Motor neuron (in vitro differentiated cells): Measurements from ENCODE around the gene SFXN3. TPM values are rescaled to one million over a fixed set of nuclear protein-coding genes. Genes with fewer than 3 reads are reported as not detected.

ENCODE experiments used
- ATAC-seq, 8 experiments: fragments of 200-7000 bp; cut with Tn5 transposase; replicated peaks in 6 of 8; 2 replicates each; pipeline ENCODE4 v1.8.0; 2021; ENCODE audit warnings: mild to moderate bottlenecking in 8 of 8, moderate library complexity in 8 of 8
- H3K27ac ChIP-seq, 2 donors: fragments of 250-450 bp; sonication (Bioruptor Pico); 2 replicates each; pipeline ENCODE4 v1.9.0; 2021; ENCODE audit warnings: antibody characterized with exemption in 2 of 2, mild to moderate bottlenecking in 2 of 2, moderate library complexity in 1 of 2
- H3K4me1 ChIP-seq, 2 donors: fragments of 250-450 bp; sonication (Bioruptor Pico); replicated peaks in 1 of 2; 2 replicates each; pipeline ENCODE4 v1.6.1; 2021; ENCODE audit warnings: antibody characterized with exemption in 2 of 2, mild to moderate bottlenecking in 2 of 2, moderate library complexity in 1 of 2
- H3K4me3 ChIP-seq, 5 donors: fragments of 250-450 bp; sonication (Bioruptor Pico); 2 replicates each; pipeline ENCODE4 v1.9.0; 2021; ENCODE audit warnings: antibody characterized with exemption in 5 of 5, mild to moderate bottlenecking in 5 of 5, moderate library complexity in 4 of 5
- WGBS, 10 experiments: fragments of 450-650 bp; shearing (Covaris generic); methylation state at CpG; one replicate each; pipeline ENCODE4 v1.0.0; 2022; 5-methylcytosine and 5-hydroxymethylcytosine counted together
- in situ Hi-C, 9 experiments: fragments of 400-800 bp; cut with MboI; loops; one replicate each; pipeline ENCODE4 v1.15.0; 2021; ENCODE audit warnings: low sequenced_read_pairs in 9 of 9, low pct_unique_long_range_greater_than_20kb in 2 of 9; ENCODE audit not compliant: unreplicated experiment in 9 of 9
- total RNA-seq, 8 experiments: library from RNA; unstranded; fragments of 300-600 nt; gene quantifications; 2 replicates each; pipeline versions ENCODE4 v1.2.3 to v1.2.4, GENCODE V29; 2022

The SFXN3 gene
- total RNA-seq, 8 experiments from 2014 or later, result 12.9 to 54.6 (median 26.1) TPM

DNA sequence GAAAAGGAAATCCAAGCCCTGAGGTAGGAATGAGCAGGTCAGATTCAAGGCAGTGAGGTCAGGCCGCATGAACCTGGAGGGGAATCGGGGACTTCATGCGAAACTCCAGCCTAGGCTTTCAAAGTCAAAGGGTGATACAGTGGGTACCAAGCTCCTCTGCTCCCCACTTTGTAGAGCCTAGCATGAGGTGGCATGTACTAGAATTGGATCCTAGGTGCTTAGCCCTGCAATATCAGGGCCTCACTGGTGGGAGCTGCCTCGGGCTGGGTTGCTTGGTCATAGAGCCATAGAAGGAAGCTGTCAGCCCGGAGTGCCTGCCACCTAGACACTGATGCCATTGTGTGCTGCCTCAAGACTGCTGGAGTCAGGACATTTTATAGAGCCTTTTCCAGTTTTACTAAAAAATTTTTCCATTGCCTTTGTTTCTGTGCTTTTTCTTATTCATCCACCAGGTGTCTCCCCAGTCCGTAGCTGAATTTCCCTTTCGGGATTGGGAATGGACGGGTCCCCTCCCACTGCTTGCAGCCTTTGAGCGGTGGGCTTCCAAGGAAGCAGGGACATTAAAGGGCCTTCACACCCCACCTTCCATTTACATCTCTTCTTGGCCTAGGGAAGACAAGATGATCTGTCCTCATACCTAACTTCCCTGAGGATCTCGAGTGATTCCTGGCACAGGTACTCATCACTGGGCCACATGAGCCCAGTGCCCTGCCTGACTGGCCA, 36.9 kb upstream of the SFXN3 start:
- Histone ChIP-seq H3K27ac (no peak overlapping the region), H3K4me1 (peaks cover 6 to 16% of the 10 kb centered on the region in 2 donors), H3K4me3 (no peak overlapping the region)
- in situ Hi-C loops, result no loop called here
- 33 to 100% (median 65%) methylated on average over 1 to 7 of the region's 10 CpGs; no CpG with 5 or more reads in 2 of the 10 experiments for WGBS, 10 experiments
- no peak for ATAC-seq

- WGBS, 10 experiments, result 10 to 93% (median 83%) methylated on average over 1 to 2 of the region's 6 CpGs; no CpG with 5 or more reads in 5 of the 10 experiments
- Histone ChIP-seq H3K27ac (no peak overlapping the region), H3K4me3 (no peak overlapping the region), H3K4me1 (peaks cover 6 to 16% of the 10 kb centered on the region in 2 donors)
- ATAC-seq, result no peak
- in situ Hi-C loops, result no loop called here
Measured at GRCh38 chr10:100995181-100995580, 35.9 kb upstream of the SFXN3 start.

GRCh38 chr10:100996678-100997359, 34.2 kb upstream of the SFXN3 start:
- peak in 1 of 8 experiments; percentile 4 for ATAC-seq
- peaks cover 17 to 28% of the 10 kb centered on the region in 2 donors for H3K4me1 ChIP-seq
- H3K4me3 ChIP-seq, result peak overlapping the region; percentile 57 to 81 (median 71)
- WGBS, 10 experiments, result 0 to 63% (median 0%) methylated on average over 2 to 7 of the region's 46 CpGs; no CpG with 5 or more reads in 7 of the 10 experiments
- in situ Hi-C loops, result no loop called here
- peak overlapping the region; percentile 96 to 99 for H3K27ac ChIP-seq

DNA sequence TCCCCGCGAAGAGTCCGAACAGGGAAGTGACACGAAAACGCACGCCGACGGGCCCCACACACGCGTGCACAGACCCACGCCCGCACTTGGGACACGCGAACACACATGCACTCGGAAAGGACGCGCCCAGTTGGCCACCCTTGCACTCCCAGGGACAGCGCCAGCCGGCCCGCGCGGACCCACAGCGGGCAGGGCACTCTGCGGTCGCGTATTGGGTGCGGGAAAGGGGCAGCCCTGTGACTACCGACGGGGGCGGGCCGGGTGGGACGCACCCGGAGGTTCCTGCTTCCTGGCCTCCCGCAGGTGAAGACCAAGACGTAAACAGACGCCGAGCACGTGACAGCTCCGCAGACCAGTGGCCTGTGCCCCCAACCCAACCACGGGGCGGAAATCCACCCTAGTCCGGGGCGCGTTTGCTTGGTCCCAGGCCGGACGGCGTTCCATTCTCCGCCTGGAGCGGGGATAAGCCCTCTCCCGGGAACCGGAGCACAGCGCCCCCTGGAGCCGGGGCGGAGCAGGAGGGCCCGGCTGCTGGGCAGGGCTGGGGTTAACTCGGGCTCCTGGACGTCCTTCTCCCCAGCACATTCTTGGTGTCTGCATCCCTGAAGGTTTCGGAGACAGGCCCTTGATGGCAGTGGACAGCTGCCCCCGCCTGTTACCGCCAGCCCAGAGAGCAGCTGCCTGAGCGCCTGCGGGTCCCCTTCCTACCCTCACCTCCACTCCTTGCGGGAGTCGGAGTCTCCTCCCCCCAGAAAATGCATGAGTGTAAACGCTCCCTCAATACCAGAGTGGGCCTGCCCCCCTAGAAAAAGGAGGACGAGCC, 33.5 kb upstream of the SFXN3 start:
- ATAC-seq, result peak in 7 of 8 experiments; percentile 13 to 59 (median 29)
- Histone ChIP-seq H3K4me1 (peaks cover 20 to 31% of the 10 kb centered on the region in 2 donors), H3K4me3 (peak overlapping the region; percentile 57 to 81 (median 71)), H3K27ac (peak overlapping the region; percentile 96 to 99)
- in situ Hi-C loops, result no loop called here
- WGBS, 10 experiments, result 0 to 5% (median 2%) methylated on average over 2 to 9 of the region's 66 CpGs; no CpG with 5 or more reads in 7 of the 10 experiments

DNA sequence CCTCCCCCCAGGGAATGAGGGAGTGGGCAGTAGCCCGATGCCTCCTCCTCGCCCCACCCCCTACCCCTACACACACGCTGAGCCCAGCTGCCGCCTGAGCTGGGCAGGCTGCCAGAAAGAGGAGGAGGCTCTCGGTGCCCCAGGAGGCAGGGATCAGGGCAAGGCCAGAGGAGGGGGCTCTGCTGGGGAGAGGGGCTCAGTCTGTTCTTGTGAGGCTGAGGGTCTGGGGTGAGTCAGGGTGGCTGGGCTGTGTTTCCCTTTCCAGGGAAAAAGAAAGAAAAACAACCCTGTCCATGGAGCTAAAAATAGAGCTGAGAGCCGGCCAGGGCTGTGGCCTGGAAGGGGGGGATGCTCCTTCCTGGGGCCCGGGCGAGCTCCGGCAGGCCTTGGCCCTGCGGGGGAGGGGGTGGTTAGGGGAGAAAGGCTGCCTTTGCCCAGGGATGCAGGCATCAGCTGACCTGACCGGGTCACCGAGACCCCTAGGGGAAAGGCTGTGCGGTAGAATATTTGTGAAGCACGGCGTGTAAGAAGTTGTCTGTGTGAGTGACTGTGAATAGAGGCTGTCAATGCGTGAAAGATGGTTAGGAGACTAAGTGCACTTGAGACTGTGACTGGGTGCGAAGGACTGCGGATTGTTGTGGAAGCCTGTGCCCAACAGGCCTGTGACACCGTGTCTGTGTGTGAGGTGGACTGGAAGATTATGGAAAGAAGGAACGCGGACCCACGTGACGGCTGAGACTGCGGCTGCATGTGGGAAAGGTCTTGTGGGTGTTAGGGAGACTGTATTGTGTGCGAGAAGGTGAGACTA, 32.6 kb upstream of the SFXN3 start:
- in situ Hi-C loops, result no loop called here
- peak; percentile 10 to 66 (median 58) for ATAC-seq
- 0 to 13% (median 2%) methylated on average over 3 to 9 of the region's 25 CpGs; no CpG with 5 or more reads in 3 of the 10 experiments for WGBS, 10 experiments
- Histone ChIP-seq H3K27ac (peak overlapping the region; percentile 96 to 99), H3K4me3 (peak overlapping the region; percentile 57 to 81 (median 71)), H3K4me1 (peaks cover 20 to 31% of the 10 kb centered on the region in 2 donors)

- in situ Hi-C loops, result no loop called here
- 0 to 7% methylated on average over 1 to 3 of the region's 83 CpGs; no CpG with 5 or more reads in 8 of the 10 experiments for WGBS, 10 experiments
- Histone ChIP-seq H3K27ac (peak overlapping the region; percentile 96 to 99), H3K4me3 (peak overlapping the region; percentile 57 to 81 (median 71)), H3K4me1 (peaks cover 20 to 31% of the 10 kb centered on the region in 2 donors)
- ATAC-seq, result peak; percentile 29 to 53 (median 46)
Measured at GRCh38 chr10:100998991-100999741, 31.9 kb upstream of the SFXN3 start.

GRCh38 chr10:100999742-101000126, 31.3 kb upstream of the SFXN3 start, which contains the start of gene LZTS2:
LZTS2 (plus strand) TSS chr10:100999808; CDS start chr10:101002539, 2,731 bp downstream.
- 0% methylated on average over 2 of the region's 44 CpGs; no CpG with 5 or more reads in 8 of the 10 experiments for WGBS, 10 experiments
- ATAC-seq, result no peak
- H3K27ac ChIP-seq, result peak within 1 kb of the TSS; percentile 96 to 99
- peaks cover 20 to 31% of the 10 kb centered on the region in 2 donors for H3K4me1 ChIP-seq
- in situ Hi-C loops, result no loop called here
- H3K4me3 ChIP-seq, result peak within 1 kb of the TSS; percentile 57 to 81 (median 71)

DNA sequence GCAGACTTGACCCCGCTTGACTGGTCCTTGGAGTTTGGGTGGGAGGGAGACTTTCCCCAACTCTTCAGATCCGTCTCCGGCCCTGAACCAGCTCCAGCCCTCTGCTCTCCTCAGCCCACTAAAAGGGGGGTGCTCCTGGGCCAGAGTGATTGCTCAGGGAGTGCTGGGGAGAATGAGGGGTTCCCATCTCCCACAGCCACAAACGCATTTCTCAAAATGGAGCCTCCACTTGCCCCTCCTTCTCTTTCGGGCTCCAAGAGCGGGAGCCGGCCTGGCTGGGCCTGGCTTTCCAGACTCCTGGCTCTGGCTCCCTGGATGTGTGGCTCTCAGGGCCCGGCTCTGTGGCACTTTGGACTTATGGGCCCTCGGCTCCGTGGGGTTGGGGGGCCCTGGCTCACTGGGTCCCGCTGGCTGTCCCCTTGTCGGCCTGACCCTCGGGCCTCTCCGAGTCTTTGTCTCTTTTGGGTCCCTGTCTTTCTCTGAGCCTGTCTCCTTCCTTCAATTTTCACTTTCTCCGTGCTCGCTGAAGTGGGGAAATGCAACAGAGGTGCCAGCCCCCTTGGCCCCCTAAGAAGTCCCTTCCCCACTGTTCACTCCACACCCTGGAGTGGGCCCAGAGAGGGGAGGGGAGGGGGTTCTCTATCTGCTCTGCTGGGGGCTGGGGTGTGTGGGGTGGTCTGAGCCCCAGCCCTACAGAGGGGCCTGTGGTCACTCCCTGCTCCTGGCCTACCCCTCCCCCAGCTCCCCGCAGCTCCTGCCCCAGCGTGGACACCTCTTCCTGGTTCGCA, 30.7 kb upstream of the SFXN3 start:
- WGBS, 10 experiments, result 0 to 20% (median 8%) methylated on average over 1 to 4 of the region's 19 CpGs; no CpG with 5 or more reads in 6 of the 10 experiments
- peak overlapping the region; percentile 96 to 99 for H3K27ac ChIP-seq
- peak overlapping the region; percentile 57 to 81 (median 71) for H3K4me3 ChIP-seq
- in situ Hi-C loops, result no loop called here
- no peak for ATAC-seq
- H3K4me1 ChIP-seq, result peaks cover 20 to 31% of the 10 kb centered on the region in 2 donors

DNA sequence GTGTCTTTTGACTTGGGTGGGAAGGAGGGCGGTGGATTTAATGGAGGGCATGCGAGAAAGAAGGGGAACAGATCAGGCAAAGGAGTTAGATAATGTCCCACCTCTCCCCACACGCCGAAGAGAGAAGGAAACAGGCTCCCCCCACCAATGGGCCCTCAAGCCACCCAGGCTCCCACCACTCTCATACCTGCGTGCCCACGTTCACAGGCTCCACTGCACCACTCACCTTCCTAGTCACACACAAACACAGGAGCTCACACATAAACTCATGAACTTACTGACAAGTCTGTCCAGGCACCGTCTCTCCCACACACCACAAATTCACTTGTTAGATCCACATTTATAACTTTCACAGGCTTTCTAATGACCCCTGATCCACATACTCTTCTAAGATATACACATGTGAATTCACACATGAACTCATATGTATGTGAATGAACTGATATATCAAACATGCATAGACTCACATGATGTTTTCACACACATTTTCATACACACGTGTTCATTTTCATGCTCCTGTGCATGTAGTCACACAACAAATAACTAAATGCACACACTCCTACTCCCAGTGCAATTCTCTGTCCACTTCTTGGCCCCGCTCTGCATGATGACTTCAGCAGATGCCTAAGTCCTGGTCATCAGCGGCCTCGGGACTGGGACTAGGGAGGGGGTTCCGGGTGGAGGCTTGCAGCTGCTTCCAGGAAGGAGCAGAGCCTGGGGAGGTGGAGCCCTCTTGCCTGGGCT, 29.9 kb upstream of the SFXN3 start:
- peak overlapping the region; percentile 96 to 99 for H3K27ac ChIP-seq
- peak in 7 of 8 experiments; percentile 3 to 37 (median 12) for ATAC-seq
- H3K4me1 ChIP-seq, result peaks cover 20 to 31% of the 10 kb centered on the region in 2 donors
- H3K4me3 ChIP-seq, result peak overlapping the region; percentile 57 to 81 (median 71)
- WGBS, 10 experiments, result 0 to 40% (median 30%) methylated on average over 1 to 8 of the region's 12 CpGs; no CpG with 5 or more reads in 3 of the 10 experiments
- in situ Hi-C loops, result no loop called here

GRCh38 chr10:101001659-101002035, 29.4 kb upstream of the SFXN3 start:
- no peak for ATAC-seq
- 0 to 90% (median 80%) methylated on average over 1 to 4 of the region's 5 CpGs; no CpG with 5 or more reads in 5 of the 10 experiments for WGBS, 10 experiments
- in situ Hi-C loops, result no loop called here
- Histone ChIP-seq H3K4me3 (peak overlapping the region; percentile 3 to 81 (median 71)), H3K4me1 (peaks cover 17 to 28% of the 10 kb centered on the region in 2 donors), H3K27ac (peak overlapping the region; percentile 2 to 96)
